Natural killer cell (primary cell): ENCODE measurements around the gene LARP4B. TPM values are rescaled to one million over a fixed set of nuclear protein-coding genes. Genes with fewer than 3 reads are reported as not detected.

Experiments
- ATAC-seq, 3 donors: fragments of 150-1000 bp in 2 of 3; fragments of 200-7000 bp in 1 of 3; cut with Tn5 transposase; 1 replicate in 1 of 3; 2 replicates in 2 of 3; pipeline ENCODE4 v1.10.0; 2021; ENCODE audit warnings: mild to moderate bottlenecking in 2 of 3, moderate library complexity in 2 of 3
- DNase-seq, 2 donors: peaks; one replicate each; pipeline versions ENCODE4 v3.0.0 to v3.0.0-alpha.2; 2013 to 2021; ENCODE audit warnings: mixed read lengths in 1 of 2
- H3K27ac ChIP-seq: one replicate; pipeline ENCODE4 v1.5.1; 2013; ENCODE audit warnings: mild to moderate bottlenecking, low read length
- H3K27me3 ChIP-seq: one replicate; pipeline ENCODE4 v1.6.1; 2013; ENCODE audit warnings: low read length; ENCODE audit not compliant: control insufficient read depth, insufficient read depth
- H3K36me3 ChIP-seq: one replicate; pipeline ENCODE4 v1.6.1; 2013; ENCODE audit warnings: low read length; ENCODE audit not compliant: control insufficient read depth, insufficient read depth
- H3K4me1 ChIP-seq: one replicate; pipeline ENCODE4 v1.6.1; 2013; ENCODE audit warnings: low read length; ENCODE audit not compliant: control insufficient read depth, insufficient read depth
- H3K4me3 ChIP-seq: one replicate; pipeline ENCODE4 v1.5.1; 2013; ENCODE audit warnings: low read length
- H3K9me3 ChIP-seq: one replicate; pipeline ENCODE4 v1.6.1; 2013; ENCODE audit warnings: low read length; ENCODE audit not compliant: control insufficient read depth, insufficient read depth
- H3K27ac Mint-ChIP-seq, 2 donors: one replicate each; pipeline ENCODE4 v1.8.0; 2022; ENCODE audit warnings: mild to moderate bottlenecking in 2 of 2, mixed read lengths in 2 of 2, moderate library complexity in 1 of 2
- H3K27me3 Mint-ChIP-seq, 2 donors: one replicate each; pipeline ENCODE4 v1.8.0; 2022; ENCODE audit warnings: low read depth in 2 of 2, mixed read lengths in 2 of 2
- H3K36me3 Mint-ChIP-seq: one replicate; pipeline ENCODE4 v1.8.0; 2022; ENCODE audit warnings: mixed read lengths
- H3K4me1 Mint-ChIP-seq, 2 donors: one replicate each; pipeline ENCODE4 v1.8.0; 2022; ENCODE audit warnings: mixed read lengths in 2 of 2
- H3K4me3 Mint-ChIP-seq: one replicate; pipeline ENCODE4 v1.8.0; 2022; ENCODE audit warnings: mild to moderate bottlenecking, moderate library complexity, mixed read lengths
- H3K9me3 Mint-ChIP-seq, 2 donors: one replicate each; pipeline ENCODE4 v1.8.0; 2022; ENCODE audit warnings: mixed read lengths in 2 of 2
- WGBS: methylation state at CpG from one replicate; pipeline ENCODE4 v1.1.7; 2013; ENCODE audit warnings: missing lambda C conversion rate; ENCODE audit not compliant: insufficient coverage; 5-methylcytosine and 5-hydroxymethylcytosine counted together
- intact Hi-C: fragments of 100-400 bp; cut with micrococcal nuclease; formaldehyde crosslinking; loops from one replicate; pipeline ENCODE4 v1.14.2; 2022
- total RNA-seq, 4 donors: library from RNA; stranded (reverse); fragments of 120-200 nt in 1 of 4; gene quantifications; one replicate each; pipeline versions ENCODE4 v1.2.3 to v1.2.4, GENCODE V29; 2013 to 2022
- TF ChIP-seq, protein P1 (sequence below): fragments of 200-600 bp; IDR thresholded peaks from one replicate; pipeline ENCODE4 v1.8.0; 2022; ENCODE audit warnings: antibody characterized with exemption

The LARP4B gene
- total RNA-seq, 3 donors from 2014 or later (not counting 1 experiment from before 2014, with no cell fraction given) = 75.5 to 95.4 (median 90.2) TPM

GRCh38 chr10:969473-970150 is 38.1 kb upstream of the LARP4B start:
- peaks cover 19 to 25% of the 10 kb centered on the region in 2 donors for H3K27me3 Mint-ChIP-seq
- no peak overlapping the region for H3K27ac Mint-ChIP-seq
- no peak overlapping the region for H3K4me3 Mint-ChIP-seq
- 86% methylated on average over 14 of the region's 15 CpGs for WGBS
- no peaks in the 10 kb centered on the region for H3K27me3 ChIP-seq
- no peaks in the 10 kb centered on the region for H3K9me3 ChIP-seq
- DNase-seq = no peak
- H3K36me3 Mint-ChIP-seq = no peaks in the 10 kb centered on the region
- TF ChIP-seq, protein P1, sequence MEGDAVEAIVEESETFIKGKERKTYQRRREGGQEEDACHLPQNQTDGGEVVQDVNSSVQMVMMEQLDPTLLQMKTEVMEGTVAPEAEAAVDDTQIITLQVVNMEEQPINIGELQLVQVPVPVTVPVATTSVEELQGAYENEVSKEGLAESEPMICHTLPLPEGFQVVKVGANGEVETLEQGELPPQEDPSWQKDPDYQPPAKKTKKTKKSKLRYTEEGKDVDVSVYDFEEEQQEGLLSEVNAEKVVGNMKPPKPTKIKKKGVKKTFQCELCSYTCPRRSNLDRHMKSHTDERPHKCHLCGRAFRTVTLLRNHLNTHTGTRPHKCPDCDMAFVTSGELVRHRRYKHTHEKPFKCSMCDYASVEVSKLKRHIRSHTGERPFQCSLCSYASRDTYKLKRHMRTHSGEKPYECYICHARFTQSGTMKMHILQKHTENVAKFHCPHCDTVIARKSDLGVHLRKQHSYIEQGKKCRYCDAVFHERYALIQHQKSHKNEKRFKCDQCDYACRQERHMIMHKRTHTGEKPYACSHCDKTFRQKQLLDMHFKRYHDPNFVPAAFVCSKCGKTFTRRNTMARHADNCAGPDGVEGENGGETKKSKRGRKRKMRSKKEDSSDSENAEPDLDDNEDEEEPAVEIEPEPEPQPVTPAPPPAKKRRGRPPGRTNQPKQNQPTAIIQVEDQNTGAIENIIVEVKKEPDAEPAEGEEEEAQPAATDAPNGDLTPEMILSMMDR = no peak
- peaks cover 0 to 4% of the 10 kb centered on the region in 2 donors for H3K4me1 Mint-ChIP-seq
- ATAC-seq = no peak
- no peak overlapping the region for H3K27ac ChIP-seq
- no peaks in the 10 kb centered on the region for H3K9me3 Mint-ChIP-seq
- no peaks in the 10 kb centered on the region for H3K4me1 ChIP-seq
- no peak overlapping the region for H3K4me3 ChIP-seq
- intact Hi-C loops = no loop called here
- no peaks in the 10 kb centered on the region for H3K36me3 ChIP-seq

DNA sequence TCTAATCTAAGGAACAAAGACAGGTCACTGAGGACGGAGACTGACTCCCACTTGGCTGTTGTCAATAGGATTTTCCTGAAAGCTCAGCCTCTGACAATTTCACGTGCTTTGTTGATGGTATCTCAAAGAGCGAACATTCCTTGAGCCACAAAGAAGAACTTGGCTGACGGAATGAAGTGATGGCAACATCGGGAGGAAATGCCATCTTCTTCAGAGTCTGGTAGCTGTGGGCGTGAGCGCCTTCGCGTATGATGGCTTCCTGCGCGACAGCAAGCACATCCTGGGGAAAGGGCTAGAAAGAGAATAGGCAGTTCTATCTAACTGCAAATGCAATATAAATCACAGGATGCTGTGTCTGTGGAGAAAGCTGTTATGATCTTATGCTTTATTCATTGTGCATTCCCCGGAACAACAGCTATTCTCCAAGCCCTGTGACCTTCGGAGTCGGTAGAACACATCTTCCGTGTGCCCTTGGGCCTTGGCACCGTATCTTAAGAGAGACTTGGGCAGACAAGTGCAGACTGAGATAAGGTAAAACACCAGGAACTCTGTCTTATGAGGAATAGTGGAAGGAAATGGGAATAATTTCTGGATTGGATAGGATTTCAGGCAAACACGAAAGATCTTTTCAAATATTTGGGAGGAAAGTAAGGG is 37.2 kb upstream of the LARP4B start:
- no peaks in the 10 kb centered on the region for H3K36me3 Mint-ChIP-seq
- peaks cover 0 to 4% of the 10 kb centered on the region in 2 donors for H3K4me1 Mint-ChIP-seq
- no peak overlapping the region for H3K4me3 Mint-ChIP-seq

DNA sequence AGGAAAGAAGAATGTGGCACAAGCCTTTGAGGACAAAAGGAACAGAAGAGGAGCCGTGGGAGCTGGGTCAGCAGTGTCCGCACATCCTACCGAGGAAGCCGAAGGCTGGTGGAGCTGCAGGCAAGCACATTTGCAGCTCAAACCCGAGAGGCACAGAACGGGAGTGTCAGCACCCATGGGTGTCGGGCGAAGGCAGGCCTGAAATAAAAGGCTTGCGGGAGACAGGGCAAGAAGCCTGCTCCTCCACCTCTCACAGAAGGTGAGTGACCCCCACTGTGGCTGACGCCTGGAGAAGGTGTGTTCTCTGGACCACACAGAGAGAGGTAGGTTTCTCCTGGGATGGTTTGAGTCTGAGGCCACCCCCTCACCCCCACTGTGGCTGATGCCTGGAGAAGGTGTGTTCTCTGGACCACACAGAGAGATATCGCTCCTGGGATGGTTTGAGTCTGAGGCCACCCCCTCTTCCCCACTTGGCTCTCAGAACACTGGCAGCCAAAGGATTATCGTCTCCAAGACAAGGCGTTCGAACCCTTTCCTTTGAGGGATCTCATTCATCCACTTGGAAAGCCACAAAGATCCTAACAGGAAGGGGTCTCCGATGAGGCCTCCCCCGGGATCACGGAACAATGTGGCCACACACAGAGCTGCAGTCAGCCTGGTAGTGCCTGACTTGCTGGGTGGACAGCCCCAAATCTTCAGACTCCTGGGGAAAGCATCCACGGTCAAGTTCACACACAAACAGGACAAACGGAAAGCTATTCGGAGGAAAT is 35.1 kb upstream of the LARP4B start:
- Mint-ChIP-seq H3K4me3 (no peak overlapping the region), H3K27ac (no peak overlapping the region)
- TF ChIP-seq, protein P1 = no peak

More for the DNA sequence above, 37.2 kb upstream of the LARP4B start:
- Mint-ChIP-seq H3K27ac (no peak overlapping the region), H3K9me3 (no peaks in the 10 kb centered on the region), H3K27me3 (peaks cover 19 to 25% of the 10 kb centered on the region in 2 donors)
- no peak overlapping the region for H3K27ac ChIP-seq
- 92% methylated on average over 17 of the region's 17 CpGs for WGBS
- DNase-seq (no peak), ATAC-seq (no peak)
- H3K27me3 ChIP-seq = no peaks in the 10 kb centered on the region
- H3K4me3 ChIP-seq = no peak overlapping the region
- TF ChIP-seq, protein P1 = no peak
- no peaks in the 10 kb centered on the region for H3K36me3 ChIP-seq
- no peaks in the 10 kb centered on the region for H3K4me1 ChIP-seq
- H3K9me3 ChIP-seq = no peaks in the 10 kb centered on the region
- intact Hi-C loops = no loop called here

More for the DNA sequence above, 35.1 kb upstream of the LARP4B start:
- no peaks in the 10 kb centered on the region for H3K27me3 ChIP-seq
- no peak overlapping the region for H3K27ac ChIP-seq
- no peaks in the 10 kb centered on the region for H3K36me3 ChIP-seq
- intact Hi-C loops = no loop called here
- Mint-ChIP-seq H3K36me3 (no peaks in the 10 kb centered on the region), H3K4me1 (peaks cover 0 to 4% of the 10 kb centered on the region in 2 donors), H3K27me3 (peaks cover 19 to 25% of the 10 kb centered on the region in 2 donors), H3K9me3 (no peaks in the 10 kb centered on the region)
- no peak for ATAC-seq
- no peaks in the 10 kb centered on the region for H3K4me1 ChIP-seq
- H3K9me3 ChIP-seq = no peaks in the 10 kb centered on the region
- DNase-seq = no peak
- H3K4me3 ChIP-seq = no peak overlapping the region
- WGBS = 88% methylated on average over 19 of the region's 20 CpGs
